Jurkat, Clone E6-1 (cell line): ENCODE results near the gene CACNA2D1.
A peak's percentile ranks its signal among the peaks of the same experiment; 100 is the strongest.

Experiments used
- DNase-seq: peaks from one replicate; pipeline ENCODE4 v3.0.0-alpha.2; 2011; ENCODE audit warnings: low read depth, low spot score
- H3K4me3 ChIP-seq: 2 replicates; pipeline ENCODE4 v1.5.1; 2011; ENCODE audit warnings: mild to moderate bottlenecking, low read length, control low read depth, moderate library complexity

CACNA2D1 gene

GRCh38 chr7:82258181-82258580, 185.4 kb downstream of the CACNA2D1 start:
- no peak for DNase-seq
- no peak overlapping the region for H3K4me3 ChIP-seq

GRCh38 chr7:82257118-82257695, 186.4 kb downstream of the CACNA2D1 start:
- DNase-seq = no peak
- no peak overlapping the region for H3K4me3 ChIP-seq

GRCh38 chr7:82255706-82256105, 187.9 kb downstream of the CACNA2D1 start:
- no peak for DNase-seq
- H3K4me3 ChIP-seq = no peak overlapping the region

- no peak overlapping the region for H3K4me3 ChIP-seq
- no peak for DNase-seq
Measured at GRCh38 chr7:82250598-82250997, 193.0 kb downstream of the CACNA2D1 start.

GRCh38 chr7:82249979-82250378, 193.6 kb downstream of the CACNA2D1 start:
- H3K4me3 ChIP-seq = no peak overlapping the region
- no peak for DNase-seq

- DNase-seq = peak; percentile 2
- no peak overlapping the region for H3K4me3 ChIP-seq
Measured at GRCh38 chr7:82247814-82248433, 195.7 kb downstream of the CACNA2D1 start.

- DNase-seq = no peak
Measured at GRCh38 chr7:82244947-82245517, 198.5 kb downstream of the CACNA2D1 start.

GRCh38 chr7:82241356-82241755, 202.2 kb downstream of the CACNA2D1 start:
- no peak overlapping the region for H3K4me3 ChIP-seq
- DNase-seq = no peak

More at GRCh38 chr7:82244947-82245517, 198.5 kb downstream of the CACNA2D1 start:
- H3K4me3 ChIP-seq = no peak overlapping the region

GRCh38 chr7:82235713-82236112, 207.9 kb downstream of the CACNA2D1 start:
- no peak overlapping the region for H3K4me3 ChIP-seq
- no peak for DNase-seq

GRCh38 chr7:82234457-82235049, 209.0 kb downstream of the CACNA2D1 start:
- no peak overlapping the region for H3K4me3 ChIP-seq
- peak; percentile 31 for DNase-seq

GRCh38 chr7:82230811-82231581, 212.6 kb downstream of the CACNA2D1 start:
- DNase-seq = no peak
- H3K4me3 ChIP-seq = no peak overlapping the region

GRCh38 chr7:82229164-82229563, 214.4 kb downstream of the CACNA2D1 start:
- no peak for DNase-seq
- H3K4me3 ChIP-seq = no peak overlapping the region

- no peak for DNase-seq
- H3K4me3 ChIP-seq = no peak overlapping the region
Measured at GRCh38 chr7:82226191-82226590, 217.4 kb downstream of the CACNA2D1 start.

- no peak for DNase-seq
- no peak overlapping the region for H3K4me3 ChIP-seq
Measured at GRCh38 chr7:82224529-82224928, 219.0 kb downstream of the CACNA2D1 start.

- no peak overlapping the region for H3K4me3 ChIP-seq
- DNase-seq = no peak
Measured at GRCh38 chr7:82223580-82223979, 220.0 kb downstream of the CACNA2D1 start.

GRCh38 chr7:82221152-82221674, 222.4 kb downstream of the CACNA2D1 start:
- no peak overlapping the region for H3K4me3 ChIP-seq
- no peak for DNase-seq

- no peak overlapping the region for H3K4me3 ChIP-seq
- no peak for DNase-seq
Measured at GRCh38 chr7:82212466-82212865, 231.1 kb downstream of the CACNA2D1 start.

GRCh38 chr7:82211333-82211732, 232.2 kb downstream of the CACNA2D1 start:
- H3K4me3 ChIP-seq = no peak overlapping the region
- no peak for DNase-seq

GRCh38 chr7:82210416-82211184, 233.0 kb downstream of the CACNA2D1 start:
- no peak for DNase-seq
- no peak overlapping the region for H3K4me3 ChIP-seq
